Measurements from ENCODE around the gene RTP3.

The RTP3 gene

GRCh38 chr3:46508850-46509591 lies 11.2 kb downstream of the RTP3 start:
- no peak overlapping the region for H2AFZ ChIP-seq (ENCODE audit: low read length)
- no peaks in the 10 kb centered on the region for H3K36me3 ChIP-seq (ENCODE audit: insufficient read depth, low read length)
- no peak overlapping the region for H3K4me2 ChIP-seq (ENCODE audit: low read length)
- H3F3A ChIP-seq (ENCODE audit: insufficient read depth, low read length): no peaks in the 10 kb centered on the region
- no peaks in the 10 kb centered on the region for H3K9me3 ChIP-seq (ENCODE audit: low read length)
- H3K27ac ChIP-seq (ENCODE audit: low read depth, low read length, poor library complexity, severe bottlenecking): no peak overlapping the region
- H3K27me3 ChIP-seq (ENCODE audit: insufficient read depth, low read length): no peaks in the 10 kb centered on the region
- no peaks in the 10 kb centered on the region for H3K79me2 ChIP-seq (ENCODE audit: insufficient read depth, low read length)
- H3K9ac ChIP-seq (ENCODE audit: low read length): no peak overlapping the region
- H3K4me3 ChIP-seq (ENCODE audit: low read depth, low read length, poor library complexity, severe bottlenecking): no peak overlapping the region
- TF ChIP-seq CTCF (IDR thresholded peaks at IDR 0.05; ENCODE audit: low read length): no peak
- no peak for TF ChIP-seq EZH2 (IDR thresholded peaks at IDR 0.05; ENCODE audit: borderline replicate concordance, low read length)
- no peaks in the 10 kb centered on the region for H4K20me1 ChIP-seq (ENCODE audit: insufficient read depth, low read length)
- no peaks in the 10 kb centered on the region for H3K4me1 ChIP-seq (ENCODE audit: insufficient read depth, low read length, severe bottlenecking)
- no peaks in the 10 kb centered on the region for H3K9me2 ChIP-seq (ENCODE audit: low read depth, low read length)

- Histone ChIP-seq H3K9ac (ENCODE audit: low read length) (no peak overlapping the region), H3K9me2 (ENCODE audit: low read depth, low read length) (no peaks in the 10 kb centered on the region), H3K4me1 (ENCODE audit: insufficient read depth, low read length, severe bottlenecking) (no peaks in the 10 kb centered on the region), H3K27ac (ENCODE audit: low read depth, low read length, poor library complexity, severe bottlenecking) (no peak overlapping the region), H3K4me2 (ENCODE audit: low read length) (no peak overlapping the region), H3K9me3 (ENCODE audit: low read length) (no peaks in the 10 kb centered on the region), H3K4me3 (ENCODE audit: low read depth, low read length, poor library complexity, severe bottlenecking) (no peak overlapping the region), H3K79me2 (ENCODE audit: insufficient read depth, low read length) (no peaks in the 10 kb centered on the region), H2AFZ (ENCODE audit: low read length) (no peak overlapping the region), H4K20me1 (ENCODE audit: insufficient read depth, low read length) (no peaks in the 10 kb centered on the region), H3K27me3 (ENCODE audit: insufficient read depth, low read length) (no peaks in the 10 kb centered on the region), H3K36me3 (ENCODE audit: insufficient read depth, low read length) (no peaks in the 10 kb centered on the region), H3F3A (ENCODE audit: insufficient read depth, low read length) (no peaks in the 10 kb centered on the region)
- TF ChIP-seq EZH2 (IDR thresholded peaks at IDR 0.05; ENCODE audit: borderline replicate concordance, low read length): no peak
- TF ChIP-seq CTCF (IDR thresholded peaks at IDR 0.05; ENCODE audit: low read length): no peak
Observed at GRCh38 chr3:46509661-46510187, 11.9 kb downstream of the RTP3 start.

- no peaks in the 10 kb centered on the region for H3K79me2 ChIP-seq (ENCODE audit: insufficient read depth, low read length)
- TF ChIP-seq EZH2 (IDR thresholded peaks at IDR 0.05; ENCODE audit: borderline replicate concordance, low read length): no peak
- no peak for TF ChIP-seq CTCF (IDR thresholded peaks at IDR 0.05; ENCODE audit: low read length)
- H3K4me2 ChIP-seq (ENCODE audit: low read length): no peak overlapping the region
- H3K9ac ChIP-seq (ENCODE audit: low read length): no peak overlapping the region
- no peaks in the 10 kb centered on the region for H3K36me3 ChIP-seq (ENCODE audit: insufficient read depth, low read length)
- H3K4me3 ChIP-seq (ENCODE audit: low read depth, low read length, poor library complexity, severe bottlenecking): no peak overlapping the region
- H4K20me1 ChIP-seq (ENCODE audit: insufficient read depth, low read length): no peaks in the 10 kb centered on the region
- H3K9me3 ChIP-seq (ENCODE audit: low read length): no peaks in the 10 kb centered on the region
- H3F3A ChIP-seq (ENCODE audit: insufficient read depth, low read length): no peaks in the 10 kb centered on the region
- H3K27ac ChIP-seq (ENCODE audit: low read depth, low read length, poor library complexity, severe bottlenecking): no peak overlapping the region
- H3K9me2 ChIP-seq (ENCODE audit: low read depth, low read length): no peaks in the 10 kb centered on the region
- H2AFZ ChIP-seq (ENCODE audit: low read length): no peak overlapping the region
- no peaks in the 10 kb centered on the region for H3K27me3 ChIP-seq (ENCODE audit: insufficient read depth, low read length)
- H3K4me1 ChIP-seq (ENCODE audit: insufficient read depth, low read length, severe bottlenecking): no peaks in the 10 kb centered on the region
Observed at GRCh38 chr3:46512191-46512749, 14.5 kb downstream of the RTP3 start.
